Measurements from ENCODE around the gene NIM1K.
"Not testable (repeated sequence)": the region's sequence is repeated elsewhere in the genome, so short reads cannot be mapped to it uniquely, and the experiment has no call there.

The NIM1K gene

DNA sequence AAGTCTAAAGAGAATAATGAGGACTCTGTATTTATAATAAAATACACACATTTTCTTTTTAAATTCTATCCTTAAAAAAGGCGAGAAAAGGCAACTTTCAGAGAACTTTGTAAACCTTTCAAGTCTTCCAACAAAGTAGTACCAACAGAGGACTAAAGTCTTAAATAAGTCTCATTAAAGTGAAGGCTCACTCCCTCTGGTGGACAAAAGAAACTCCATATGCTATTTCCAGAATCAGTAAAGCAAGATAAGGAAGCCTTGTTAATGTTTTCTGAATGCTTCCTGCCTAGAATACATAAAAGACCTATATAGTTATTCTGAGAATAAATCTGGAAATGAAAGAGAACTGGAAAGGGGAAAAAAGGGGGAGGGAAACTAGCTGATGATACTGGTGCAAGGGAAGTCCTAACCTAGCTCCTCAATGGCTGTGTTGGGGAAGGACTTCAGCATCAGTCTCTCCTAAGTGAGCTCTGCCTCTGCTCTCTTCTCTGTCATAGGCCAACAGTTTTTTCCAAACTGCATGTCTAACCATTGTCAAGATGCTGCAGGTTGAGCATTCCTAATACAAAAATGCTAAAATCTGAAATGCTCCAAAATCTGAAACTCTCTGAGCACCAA is 114.0 kb downstream of the NIM1K start:
- Histone ChIP-seq H3K27ac (ENCODE audit: low read depth, low read length) (no peak overlapping the region), H3K4me1 (ENCODE audit: insufficient read depth, low read length) (no peaks in the 10 kb centered on the region)

DNA sequence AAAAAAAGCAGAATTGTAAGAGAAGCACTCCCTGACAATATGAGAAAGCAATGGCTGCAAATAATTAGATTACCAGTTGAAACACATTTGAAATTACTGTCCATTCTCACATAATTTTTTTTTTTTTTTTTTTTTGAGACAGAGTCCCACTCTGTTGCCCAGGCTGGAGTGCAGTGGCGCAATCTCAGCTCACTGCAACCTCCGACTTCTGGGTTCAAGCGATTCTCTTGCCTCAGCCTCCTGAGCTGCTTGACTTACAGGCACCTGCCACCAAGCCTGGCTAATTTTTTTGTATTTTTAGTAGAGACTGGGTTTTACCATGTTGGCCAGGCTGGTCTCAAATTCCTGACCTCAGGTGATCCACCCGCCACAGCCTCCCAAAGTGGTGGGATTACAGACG is 114.9 kb downstream of the NIM1K start:
- H3K9ac ChIP-seq (ENCODE audit: low read length); H3K4me3 ChIP-seq (ENCODE audit: low read depth in 1 of 2, low read length in 2 of 2); H3K9me3 ChIP-seq (ENCODE audit: low read length); H3K27me3 ChIP-seq (ENCODE audit: control insufficient read depth in 1 of 2, insufficient read depth in 2 of 2, low read length in 2 of 2); H3K36me3 ChIP-seq (ENCODE audit: insufficient read depth, low read length); H3K4me1 ChIP-seq (ENCODE audit: insufficient read depth, low read length); H3K27ac ChIP-seq (ENCODE audit: low read depth, low read length): not testable (repeated sequence)

More for the DNA sequence above, 114.0 kb downstream of the NIM1K start:
- H3K36me3 ChIP-seq (ENCODE audit: insufficient read depth, low read length): no peaks in the 10 kb centered on the region
- H3K9ac ChIP-seq (ENCODE audit: low read length): no peak overlapping the region
- H3K27me3 ChIP-seq (ENCODE audit: control insufficient read depth in 1 of 2, insufficient read depth in 2 of 2, low read length in 2 of 2): no peaks in the 10 kb centered on the region
- no peaks in the 10 kb centered on the region for H3K9me3 ChIP-seq (ENCODE audit: low read length)
- no peak overlapping the region for H3K4me3 ChIP-seq (ENCODE audit: low read depth in 1 of 2, low read length in 2 of 2)

- no peak overlapping the region for H3K9ac ChIP-seq (ENCODE audit: low read length)
- peaks cover 14% of the 10 kb centered on the region for H3K4me1 ChIP-seq (ENCODE audit: insufficient read depth, low read length)
- no peaks in the 10 kb centered on the region for H3K27me3 ChIP-seq (ENCODE audit: control insufficient read depth in 1 of 2, insufficient read depth in 2 of 2, low read length in 2 of 2)
- no peak overlapping the region for H3K4me3 ChIP-seq (ENCODE audit: low read depth in 1 of 2, low read length in 2 of 2)
- H3K27ac ChIP-seq (ENCODE audit: low read depth, low read length): no peak overlapping the region
- no peaks in the 10 kb centered on the region for H3K9me3 ChIP-seq (ENCODE audit: low read length)
- no peaks in the 10 kb centered on the region for H3K36me3 ChIP-seq (ENCODE audit: insufficient read depth, low read length)
These were observed 117.1 kb downstream of the NIM1K start for GRCh38 chr5:43309122-43309521.

- H3K9me3 ChIP-seq (ENCODE audit: low read length): no peaks in the 10 kb centered on the region
- no peaks in the 10 kb centered on the region for H3K36me3 ChIP-seq (ENCODE audit: insufficient read depth, low read length)
- no peak overlapping the region for H3K4me3 ChIP-seq (ENCODE audit: low read depth in 1 of 2, low read length in 2 of 2)
- H3K27ac ChIP-seq (ENCODE audit: low read depth, low read length): no peak overlapping the region
- H3K27me3 ChIP-seq (ENCODE audit: control insufficient read depth in 1 of 2, insufficient read depth in 2 of 2, low read length in 2 of 2): no peaks in the 10 kb centered on the region
- no peak overlapping the region for H3K9ac ChIP-seq (ENCODE audit: low read length)
- H3K4me1 ChIP-seq (ENCODE audit: insufficient read depth, low read length): peaks cover 14% of the 10 kb centered on the region
These were observed 117.6 kb downstream of the NIM1K start for GRCh38 chr5:43309637-43310036.

GRCh38 chr5:43312076-43312661 is 120.1 kb downstream of the NIM1K start:
- Histone ChIP-seq H3K27me3 (ENCODE audit: control insufficient read depth in 1 of 2, insufficient read depth in 2 of 2, low read length in 2 of 2) (no peaks in the 10 kb centered on the region), H3K36me3 (ENCODE audit: insufficient read depth, low read length) (no peaks in the 10 kb centered on the region), H3K4me1 (ENCODE audit: insufficient read depth, low read length) (peaks cover 14% of the 10 kb centered on the region), H3K9ac (ENCODE audit: low read length) (peak overlapping the region; percentile 62), H3K9me3 (ENCODE audit: low read length) (no peaks in the 10 kb centered on the region), H3K4me3 (ENCODE audit: low read depth in 1 of 2, low read length in 2 of 2) (peak overlapping the region in 1 of 2 donors; percentile 78), H3K27ac (ENCODE audit: low read depth, low read length) (no peak overlapping the region)

DNA sequence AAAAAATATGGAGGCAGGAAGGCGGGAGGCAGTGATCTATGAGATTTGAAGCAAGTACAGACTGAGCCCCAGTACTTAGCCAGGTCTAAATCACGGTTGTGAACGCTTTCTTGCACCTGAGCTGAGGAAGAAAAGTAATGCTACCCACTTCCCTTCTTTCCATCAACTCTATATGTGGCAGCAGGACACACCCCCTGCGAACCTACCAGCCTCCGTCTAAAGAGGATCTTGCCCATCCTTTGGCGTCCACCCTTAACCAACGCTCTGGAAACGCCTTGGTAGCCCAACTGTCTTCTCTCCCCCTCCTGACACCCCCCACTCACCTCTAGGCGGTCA is 120.6 kb downstream of the NIM1K start:
- Histone ChIP-seq H3K36me3 (ENCODE audit: insufficient read depth, low read length) (no peaks in the 10 kb centered on the region), H3K9ac (ENCODE audit: low read length) (peak overlapping the region; percentile 62), H3K4me1 (ENCODE audit: insufficient read depth, low read length) (peaks cover 14% of the 10 kb centered on the region), H3K27me3 (ENCODE audit: control insufficient read depth in 1 of 2, insufficient read depth in 2 of 2, low read length in 2 of 2) (no peaks in the 10 kb centered on the region), H3K27ac (ENCODE audit: low read depth, low read length) (peak overlapping the region; percentile 36), H3K9me3 (ENCODE audit: low read length) (no peaks in the 10 kb centered on the region), H3K4me3 (ENCODE audit: low read depth in 1 of 2, low read length in 2 of 2) (peak overlapping the region; percentile 62 to 78)

DNA sequence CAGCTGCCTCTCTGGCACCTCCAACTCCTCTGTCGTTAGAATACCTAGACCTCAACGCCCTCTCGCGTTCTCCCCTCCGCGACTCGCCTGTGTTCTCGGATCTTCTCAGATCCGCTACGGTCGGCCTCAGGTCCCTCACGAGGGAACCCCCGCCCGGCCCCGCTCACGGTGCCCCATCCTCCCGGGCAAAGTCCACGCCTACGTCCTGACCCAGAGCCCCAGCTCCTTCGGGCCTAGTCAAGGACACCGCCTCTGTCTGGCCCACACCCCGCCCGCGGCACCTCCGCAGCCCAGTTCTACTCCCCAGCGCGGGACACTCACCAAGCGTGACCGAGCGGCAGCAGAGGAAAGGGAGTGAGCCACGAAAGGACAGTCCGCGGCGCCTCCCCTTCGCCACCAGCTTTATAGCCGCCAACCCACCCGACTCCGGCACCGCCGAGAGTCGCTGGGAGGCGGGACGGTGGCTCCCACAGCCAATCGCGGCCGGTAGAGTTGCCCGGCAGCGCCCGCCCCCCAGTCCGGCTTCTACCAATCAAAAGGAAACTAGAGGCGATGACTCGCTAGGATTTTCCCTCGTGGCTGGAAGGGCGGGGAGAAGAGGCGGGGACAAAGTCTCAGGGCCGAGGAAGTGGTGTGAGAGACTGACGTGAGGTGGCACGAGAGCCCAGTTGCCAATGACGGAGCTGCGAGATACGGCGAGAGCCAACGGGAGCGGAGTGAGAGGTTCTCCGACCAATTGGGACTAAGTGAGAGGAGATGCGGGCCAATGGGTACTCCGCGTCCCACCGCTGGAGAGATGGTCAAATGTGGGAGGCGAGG is 121.2 kb downstream of the NIM1K start, which contains the start of gene HMGCS1:
Gene HMGCS1 (minus strand): TSS at position 378 of the 819 bp plus-strand sequence. CDS start 14,447 bp downstream, outside the sequence.
- H3K27ac ChIP-seq (ENCODE audit: low read depth, low read length): peak within 1 kb of the TSS; percentile 36
- H3K9me3 ChIP-seq (ENCODE audit: low read length): no peaks in the 10 kb centered on the region
- peaks cover 14% of the 10 kb centered on the region for H3K4me1 ChIP-seq (ENCODE audit: insufficient read depth, low read length)
- peak within 1 kb of the TSS; percentile 62 to 78 for H3K4me3 ChIP-seq (ENCODE audit: low read depth in 1 of 2, low read length in 2 of 2)
- no peaks in the 10 kb centered on the region for H3K36me3 ChIP-seq (ENCODE audit: insufficient read depth, low read length)
- H3K27me3 ChIP-seq (ENCODE audit: control insufficient read depth in 1 of 2, insufficient read depth in 2 of 2, low read length in 2 of 2): no peaks in the 10 kb centered on the region
- peak within 1 kb of the TSS; percentile 62 for H3K9ac ChIP-seq (ENCODE audit: low read length)

GRCh38 chr5:43313854-43314457 is 121.9 kb downstream of the NIM1K start:
- no peak overlapping the region for H3K9ac ChIP-seq (ENCODE audit: low read length)
- peak overlapping the region in 1 of 2 donors; percentile 78 for H3K4me3 ChIP-seq (ENCODE audit: low read depth in 1 of 2, low read length in 2 of 2)
- H3K36me3 ChIP-seq (ENCODE audit: insufficient read depth, low read length): no peaks in the 10 kb centered on the region
- no peak overlapping the region for H3K27ac ChIP-seq (ENCODE audit: low read depth, low read length)
- H3K9me3 ChIP-seq (ENCODE audit: low read length): no peaks in the 10 kb centered on the region
- peaks cover 14% of the 10 kb centered on the region for H3K4me1 ChIP-seq (ENCODE audit: insufficient read depth, low read length)
- H3K27me3 ChIP-seq (ENCODE audit: control insufficient read depth in 1 of 2, insufficient read depth in 2 of 2, low read length in 2 of 2): no peaks in the 10 kb centered on the region

DNA sequence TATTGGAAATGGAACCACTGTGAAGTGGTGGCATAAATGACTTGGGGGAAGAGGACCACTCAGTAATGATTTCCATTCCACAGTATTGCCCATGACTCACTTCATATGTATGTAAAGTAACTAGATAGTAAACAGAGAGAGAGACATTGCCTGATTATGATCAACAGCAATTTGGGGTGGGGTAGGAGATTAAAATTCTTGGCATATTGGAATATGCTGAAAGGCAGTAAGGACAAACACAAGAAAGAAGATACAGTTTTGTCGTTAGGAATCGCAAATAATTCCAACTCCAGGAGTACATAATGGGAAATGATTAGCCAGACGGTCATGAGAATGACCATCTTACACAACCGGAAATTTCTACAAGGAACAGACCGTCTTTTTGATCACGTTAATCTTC is 122.7 kb downstream of the NIM1K start:
- Histone ChIP-seq H3K27ac (ENCODE audit: low read depth, low read length) (no peak overlapping the region), H3K4me1 (ENCODE audit: insufficient read depth, low read length) (peaks cover 14% of the 10 kb centered on the region), H3K36me3 (ENCODE audit: insufficient read depth, low read length) (no peaks in the 10 kb centered on the region), H3K9ac (ENCODE audit: low read length) (no peak overlapping the region), H3K9me3 (ENCODE audit: low read length) (no peaks in the 10 kb centered on the region), H3K4me3 (ENCODE audit: low read depth in 1 of 2, low read length in 2 of 2) (no peak overlapping the region), H3K27me3 (ENCODE audit: control insufficient read depth in 1 of 2, insufficient read depth in 2 of 2, low read length in 2 of 2) (no peaks in the 10 kb centered on the region)

- Histone ChIP-seq H3K4me3 (ENCODE audit: low read depth in 1 of 2, low read length in 2 of 2) (no peak overlapping the region), H3K9ac (ENCODE audit: low read length) (no peak overlapping the region), H3K27ac (ENCODE audit: low read depth, low read length) (no peak overlapping the region)
These were observed 123.2 kb downstream of the NIM1K start for GRCh38 chr5:43315263-43315662.

GRCh38 chr5:43315682-43316081 is 123.7 kb downstream of the NIM1K start:
- Histone ChIP-seq H3K27ac (ENCODE audit: low read depth, low read length) (no peak overlapping the region), H3K36me3 (ENCODE audit: insufficient read depth, low read length) (no peaks in the 10 kb centered on the region), H3K4me3 (ENCODE audit: low read depth in 1 of 2, low read length in 2 of 2) (no peak overlapping the region)

More at GRCh38 chr5:43315263-43315662, 123.2 kb downstream of the NIM1K start:
- H3K9me3 ChIP-seq (ENCODE audit: low read length): no peaks in the 10 kb centered on the region
- H3K27me3 ChIP-seq (ENCODE audit: control insufficient read depth in 1 of 2, insufficient read depth in 2 of 2, low read length in 2 of 2): no peaks in the 10 kb centered on the region
- H3K36me3 ChIP-seq (ENCODE audit: insufficient read depth, low read length): no peaks in the 10 kb centered on the region
- H3K4me1 ChIP-seq (ENCODE audit: insufficient read depth, low read length): peaks cover 14% of the 10 kb centered on the region

More at GRCh38 chr5:43315682-43316081, 123.7 kb downstream of the NIM1K start:
- Histone ChIP-seq H3K4me1 (ENCODE audit: insufficient read depth, low read length) (peaks cover 14% of the 10 kb centered on the region), H3K27me3 (ENCODE audit: control insufficient read depth in 1 of 2, insufficient read depth in 2 of 2, low read length in 2 of 2) (no peaks in the 10 kb centered on the region), H3K9ac (ENCODE audit: low read length) (no peak overlapping the region), H3K9me3 (ENCODE audit: low read length) (no peaks in the 10 kb centered on the region)

Data from muscle layer of colon (tissue), 2 donors.